ELR (cell line): ENCODE data around the gene HBQ1.
"Not testable (repeated sequence)": the region's sequence is repeated elsewhere in the genome, so short reads cannot be mapped to it uniquely, and the experiment has no call there.

Experiments
- DNase-seq: peaks from one replicate; pipeline ENCODE4 v3.0.0-alpha.2; 2015; ENCODE audit warnings: low read depth

HBQ1 gene

DNA sequence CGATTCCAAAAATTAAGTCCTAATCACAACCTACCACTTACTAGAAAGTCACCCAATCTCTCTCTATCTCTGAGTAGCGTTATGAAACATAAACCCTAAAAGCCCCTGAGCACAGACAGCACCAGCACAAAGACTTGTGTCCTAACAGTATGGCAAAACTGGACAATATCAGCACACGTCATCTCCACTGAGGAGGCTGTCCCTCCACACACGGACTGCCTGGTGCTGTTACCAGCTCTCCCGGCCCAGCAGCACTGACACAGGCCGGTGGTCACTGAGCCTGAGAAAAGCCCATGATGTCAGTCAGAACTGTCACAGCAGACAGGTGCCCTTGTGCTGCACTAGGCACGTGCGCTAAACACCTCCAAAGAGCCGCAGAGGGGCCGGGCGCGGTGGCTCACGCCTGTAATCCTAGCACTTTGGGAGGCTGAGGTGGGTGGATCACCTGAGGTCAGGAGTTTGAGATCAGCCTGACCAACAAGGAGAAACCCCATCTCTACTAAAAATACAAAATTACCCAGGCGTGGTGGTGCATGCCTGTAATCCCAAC lies 31.4 kb downstream of the HBQ1 start:
- not testable (repeated sequence) for DNase-seq

DNA sequence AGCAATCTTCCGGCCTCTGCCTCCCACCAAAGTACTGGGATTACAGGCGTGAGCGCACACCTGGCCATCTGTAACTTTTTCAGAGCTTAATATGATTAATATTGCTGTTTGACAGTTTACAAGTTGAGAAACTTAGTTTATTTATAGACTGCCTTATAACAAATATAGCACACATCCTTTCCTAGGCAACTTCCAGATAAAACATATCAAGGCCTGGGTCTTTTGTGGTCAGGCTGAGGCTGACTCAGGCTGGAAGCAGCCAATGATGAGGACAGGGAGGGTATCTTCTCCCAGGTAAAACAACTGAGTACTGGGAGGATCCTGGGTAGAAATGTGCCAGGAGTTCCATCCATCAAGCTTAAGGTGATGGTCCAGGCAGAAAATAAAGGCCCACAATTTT lies 32.7 kb downstream of the HBQ1 start:
- DNase-seq = no peak

DNA sequence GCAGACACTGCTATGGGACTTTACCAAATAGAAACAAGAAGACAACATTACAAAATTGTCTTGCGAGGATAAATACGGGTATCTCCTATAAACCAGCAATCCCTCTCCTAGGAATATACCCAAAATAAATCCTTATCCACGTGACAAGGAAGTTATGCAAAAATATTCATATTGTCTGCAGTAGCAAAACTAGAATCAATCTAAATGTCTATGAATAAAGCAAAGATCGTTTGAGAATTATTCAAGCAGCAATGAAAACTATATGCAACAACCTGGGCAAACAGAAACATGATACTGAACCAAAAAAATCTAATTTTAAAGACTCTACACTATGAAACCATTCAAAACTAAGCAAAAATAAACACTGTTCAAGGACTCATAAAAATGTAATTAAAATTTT lies 39.8 kb downstream of the HBQ1 start:
- no peak for DNase-seq

DNA sequence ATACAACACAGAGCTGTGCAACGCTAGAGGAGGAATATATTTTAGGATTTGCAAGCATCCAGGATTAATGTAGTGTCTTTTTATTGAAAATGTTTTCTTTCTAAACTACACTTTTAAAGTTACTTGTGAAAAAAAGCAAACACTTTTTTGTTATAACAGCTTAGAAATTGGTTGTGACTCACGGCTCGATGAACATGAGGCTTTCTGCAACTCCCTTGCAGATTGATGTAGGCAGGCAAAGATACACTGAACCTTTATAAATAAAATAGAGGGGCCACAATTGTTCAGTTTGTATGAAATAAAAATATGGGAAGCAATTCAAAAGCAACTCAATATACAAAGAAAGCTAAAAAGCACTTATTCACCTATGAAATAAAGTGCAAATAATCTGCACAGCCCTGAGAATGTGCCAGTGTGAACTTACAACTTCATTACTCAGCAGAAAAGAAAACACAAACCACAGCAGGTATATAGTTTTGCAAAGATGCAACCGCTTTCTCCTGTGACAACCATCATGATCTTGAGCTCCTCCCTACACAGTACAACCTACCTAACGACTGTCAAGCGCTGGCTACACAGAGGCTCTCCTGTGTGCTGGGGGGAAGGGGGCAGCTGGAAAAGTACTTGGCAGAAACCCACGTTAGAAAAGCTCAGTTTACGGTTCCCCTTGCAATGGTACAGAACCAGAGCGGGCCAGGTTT lies 48.0 kb downstream of the HBQ1 start:
- DNase-seq = peak; percentile 17

DNA sequence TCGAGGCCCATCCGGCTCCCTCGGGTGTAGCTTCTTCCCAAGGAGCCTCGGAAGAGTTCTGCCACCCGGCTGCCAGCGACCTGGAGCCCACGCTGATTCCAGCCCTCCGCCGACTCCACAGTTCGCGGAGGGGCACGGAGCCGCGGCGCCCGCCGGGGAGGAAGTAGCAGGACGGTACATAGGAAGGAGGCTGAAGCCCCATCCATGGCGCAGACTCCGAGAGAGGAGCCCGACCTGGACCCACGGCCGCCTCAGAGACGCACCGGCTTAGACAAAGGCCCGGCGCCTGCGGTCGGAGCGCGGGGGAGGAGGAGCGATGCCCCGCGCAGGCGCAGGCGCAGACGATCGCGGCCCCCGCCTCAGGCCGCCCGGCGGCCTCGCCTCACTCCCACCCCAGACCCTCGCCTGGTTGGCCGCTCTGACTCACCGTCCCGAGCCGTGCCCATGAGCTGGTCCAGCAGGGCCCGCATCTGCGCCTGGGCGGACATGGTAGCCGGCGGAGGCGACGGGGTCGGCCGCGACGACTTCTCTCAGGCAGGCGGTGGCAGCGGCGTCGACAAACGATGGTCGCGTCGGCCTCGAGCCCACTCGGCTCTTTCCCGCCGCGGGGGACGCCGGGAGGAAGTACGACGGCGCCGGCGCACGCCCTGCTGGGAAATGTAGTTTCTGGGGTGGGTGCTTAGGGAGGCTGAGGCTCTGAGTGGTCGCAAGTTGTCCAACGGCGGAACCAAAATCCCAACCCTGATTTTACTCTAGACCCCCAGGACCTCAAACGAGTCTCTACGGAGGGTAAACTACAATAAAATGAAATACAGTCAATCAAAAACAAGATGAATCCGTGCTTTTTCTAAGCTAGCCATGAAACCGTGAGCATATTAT lies 48.8 kb downstream of the HBQ1 start, which contains the start of gene LUC7L:
Gene LUC7L, minus strand, starts transcription at position 598 of the 879 bp plus-strand sequence. Its CDS starts 110 bp downstream, at position 488.
- DNase-seq = peak; percentile 88

DNA sequence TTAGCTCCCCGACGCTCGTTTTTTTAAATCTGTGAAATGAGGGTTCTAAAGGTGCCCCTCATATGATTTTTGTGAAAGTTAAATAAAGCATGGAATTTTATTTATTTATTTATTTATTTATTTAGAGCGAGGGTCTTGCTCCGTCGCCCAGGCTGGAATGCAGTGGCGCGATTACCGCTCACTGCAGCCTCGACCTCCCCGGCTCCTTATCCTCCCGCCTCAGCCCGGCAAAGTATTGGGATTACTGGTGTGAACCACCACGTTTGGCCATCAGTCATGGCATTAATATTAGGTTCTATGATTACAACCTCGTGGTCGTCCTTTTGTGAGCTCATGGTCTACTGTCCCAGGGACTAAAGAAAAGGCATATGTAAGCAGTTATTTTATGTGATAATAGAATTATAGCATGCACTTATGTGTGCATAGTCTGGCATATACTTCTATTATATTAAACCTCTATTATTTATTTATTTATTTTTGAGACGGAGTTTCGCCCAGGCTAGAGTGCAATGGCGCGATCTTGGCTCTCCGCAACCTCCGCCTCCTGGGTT lies 49.5 kb downstream of the HBQ1 start:
- peak; percentile 18 for DNase-seq

DNA sequence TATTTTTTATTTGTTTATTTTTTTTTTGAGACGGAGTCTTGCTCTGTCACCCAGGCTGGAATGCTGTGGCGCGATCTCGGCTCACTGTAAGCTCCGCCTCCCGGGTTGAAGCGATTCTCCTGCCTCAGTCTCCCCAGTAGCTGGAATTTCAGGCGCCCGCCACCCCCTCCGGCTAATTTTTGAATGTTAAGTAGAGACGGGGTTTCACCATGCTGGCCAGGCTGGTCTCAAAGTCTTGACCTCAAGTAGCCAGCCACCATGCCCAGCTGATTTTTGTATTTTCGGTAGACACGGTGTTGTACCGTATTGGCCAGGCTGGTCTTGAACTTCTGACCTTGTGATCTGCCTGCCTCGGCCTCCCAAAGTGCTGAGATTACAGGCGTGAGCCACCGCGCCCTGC lies 50.1 kb downstream of the HBQ1 start:
- not testable (repeated sequence) for DNase-seq
